ENCODE data around the gene FAM13C. TPM values are rescaled to one million over a fixed set of nuclear protein-coding genes. Genes with fewer than 3 reads are reported as not detected.

Gene FAM13C
- total and polyA plus RNA-seq, 9 of the 15 experiments (the other 6 are each of a cell fraction or from before 2014, with no cell fraction given), result not detected

- H3K4me1 ChIP-seq (replicated peaks in 1 of 2; ENCODE audit: control insufficient read depth in 2 of 2, insufficient read depth in 2 of 2, low read length in 2 of 2), result no peaks in the 10 kb centered on the region
- ATAC-seq (no peak), DNase-seq (ENCODE audit: extremely low read depth in 1 of 4, low spot score in 3 of 4) (no peak), FAIRE-seq (no peak)
- TF ChIP-seq GTF2A2 (tag; IDR thresholded peaks at IDR 0.05) (no peak), TGIF2 (CRISPR knock-in tag; IDR thresholded peaks at IDR 0.05) (no peak), THAP7 (CRISPR knock-in tag; IDR thresholded peaks at IDR 0.05) (no peak), BHLHE40 (IDR thresholded peaks at IDR 0.05; ENCODE audit: low read length) (no peak), ZKSCAN3 (CRISPR knock-in tag; IDR thresholded peaks at IDR 0.05) (no peak), REST (IDR thresholded peaks at IDR 0.05; ENCODE audit: borderline replicate concordance) (no peak), REST (CRISPR knock-in tag; IDR thresholded peaks at IDR 0.05; ENCODE audit: low read depth) (no peak), NFE2 (IDR thresholded peaks at IDR 0.05; ENCODE audit: low read depth) (no peak), MTA3 (IDR thresholded peaks at IDR 0.05; ENCODE audit: borderline replicate concordance) (no peak), TAF7 (tag; IDR thresholded peaks at IDR 0.05) (no peak), ZNF197 (CRISPR knock-in tag; IDR thresholded peaks at IDR 0.05; ENCODE audit: low read depth) (no peak), SRSF1 (IDR thresholded peaks at IDR 0.05; ENCODE audit: low read depth, low read length) (no peak), RBM25 (IDR thresholded peaks at IDR 0.05; ENCODE audit: low read depth, low read length, severe bottlenecking) (no peak), NFYB (IDR thresholded peaks at IDR 0.05; ENCODE audit: extremely low read depth, insufficient read length) (no peak), PHF8 (IDR thresholded peaks at IDR 0.05; ENCODE audit: borderline replicate concordance, low read length) (no peak)
- BruUV-seq (replicated peaks), result no TSS peak
- H4K20me1 ChIP-seq (replicated peaks; ENCODE audit: control insufficient read depth, insufficient read depth, low read length), result no peaks in the 10 kb centered on the region
- CTCF ChIA-PET (ENCODE audit: low intra/inter-chr PET ratio), result no interaction called here
- H3K4me3 ChIP-seq, result no peak overlapping the region
- no peaks in the 10 kb centered on the region for H3K9me3 ChIP-seq (replicated peaks; ENCODE audit: control insufficient read depth, insufficient read depth, low read depth, low read length)
- H3K27ac ChIP-seq (ENCODE audit: extremely low read depth, low read depth, low read length), result no peak overlapping the region
- no peaks in the 10 kb centered on the region for H3K79me2 ChIP-seq (ENCODE audit: control insufficient read depth, insufficient read depth, low read length)
- H3K9ac ChIP-seq (ENCODE audit: insufficient read depth in 1 of 2, low read depth in 2 of 2, low read length in 2 of 2), result no peak overlapping the region
- no peaks in the 10 kb centered on the region for H3K27me3 ChIP-seq (ENCODE audit: control insufficient read depth in 2 of 2, insufficient read depth in 2 of 2, low read length in 2 of 2)
- intact Hi-C loops (cut with micrococcal nuclease) (no loop called here), in situ Hi-C loops (cut with MboI) (no loop called here)
- no peak overlapping the region for H2AFZ ChIP-seq (ENCODE audit: low read depth, low read length)
- H3K9me1 ChIP-seq (ENCODE audit: control insufficient read depth, insufficient read depth, low read length), result no peaks in the 10 kb centered on the region
- H3K36me3 ChIP-seq (ENCODE audit: control insufficient read depth, insufficient read depth, low read length), result no peaks in the 10 kb centered on the region
- no peak overlapping the region for H3K4me2 ChIP-seq (ENCODE audit: insufficient read depth, low read length)
- POLR2A ChIA-PET, result no interaction called here
Observed at GRCh38 chr10:59252491-59252890, 109.9 kb downstream of the FAM13C start.
